ENCODE results near the gene VASN.
A peak's percentile ranks its signal among the peaks of the same experiment; 100 is the strongest.

VASN gene

GRCh38 chr16:4354512-4355409 is 16.9 kb upstream of the VASN start:
- DNase-seq (ENCODE audit: low spot score) = no peak

DNA sequence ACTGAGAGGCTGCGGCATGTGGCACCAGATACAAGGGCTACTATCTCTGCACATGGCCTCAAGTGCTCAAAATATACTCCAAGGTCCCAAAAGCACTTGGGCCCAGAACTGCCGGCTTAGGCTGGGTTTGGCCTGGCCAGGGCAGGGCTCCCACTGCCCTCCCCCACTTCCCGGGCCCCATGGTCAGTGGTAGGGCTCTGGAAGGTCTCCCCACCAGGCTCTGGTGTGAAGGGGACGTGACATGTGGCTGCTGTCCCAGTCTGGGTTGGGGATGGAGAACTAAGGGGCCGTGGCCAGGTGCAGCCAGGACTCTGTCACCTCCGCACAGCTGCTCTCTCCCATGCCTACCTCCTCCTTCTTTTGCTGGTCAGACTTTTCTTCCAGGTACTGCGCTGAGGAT is 14.8 kb upstream of the VASN start:
- DNase-seq (ENCODE audit: low spot score) = no peak

DNA sequence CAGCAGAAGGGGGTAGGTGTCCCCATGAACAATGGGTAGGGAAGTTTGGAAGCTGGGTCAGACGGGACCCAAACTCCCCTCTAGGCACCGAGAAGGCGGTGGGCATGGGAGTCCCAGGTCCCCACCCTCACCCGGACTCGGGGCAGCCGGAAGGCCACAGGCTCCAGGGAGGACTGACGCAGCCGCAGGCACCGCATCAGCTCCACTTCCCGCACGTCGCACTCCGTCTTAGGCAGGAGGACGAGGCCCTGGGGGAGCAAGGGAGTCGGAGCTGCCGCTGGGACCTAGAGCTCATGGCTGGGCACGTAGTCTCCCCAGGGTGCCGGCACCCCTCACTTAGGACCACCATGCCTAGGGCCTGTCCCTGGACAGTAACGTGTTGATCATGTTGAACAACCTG is 13.4 kb upstream of the VASN start:
- no peak for DNase-seq (ENCODE audit: low spot score)

DNA sequence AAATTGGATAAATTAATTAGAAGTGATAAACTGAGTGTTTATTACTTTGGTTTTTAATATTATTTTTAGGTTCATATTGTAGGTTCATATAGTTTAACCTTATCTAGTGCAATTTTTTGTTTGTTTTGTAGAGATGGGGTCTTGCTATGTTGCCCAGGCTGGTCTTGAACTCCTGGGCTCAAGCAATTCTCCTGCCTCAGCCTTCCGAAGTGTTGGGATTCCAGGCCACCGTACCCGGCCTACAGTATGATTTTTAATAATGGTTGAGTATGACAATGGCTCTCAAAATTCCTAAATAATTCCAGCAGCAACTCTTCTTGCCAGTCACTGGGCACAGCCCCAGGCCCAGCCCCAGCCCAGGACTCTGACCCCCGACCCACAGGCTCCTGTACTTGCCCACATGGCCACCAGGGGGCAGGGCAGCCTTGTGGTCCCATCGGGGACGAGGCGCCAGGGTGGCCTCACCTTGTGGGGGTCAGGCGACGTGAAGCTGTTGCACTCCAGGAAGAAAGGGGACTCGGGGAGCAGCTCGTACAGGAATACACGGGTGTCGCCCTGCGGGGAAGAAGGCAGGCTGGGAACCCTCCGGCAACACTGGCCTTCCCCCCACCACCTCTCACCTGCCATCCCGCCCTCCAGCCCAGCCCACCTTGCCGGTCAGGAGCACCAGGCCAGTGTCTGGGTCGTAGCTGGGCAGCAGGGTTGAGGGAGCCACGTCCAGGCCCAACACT is 12.7 kb upstream of the VASN start:
- DNase-seq (ENCODE audit: low spot score) = peak; percentile 28

DNA sequence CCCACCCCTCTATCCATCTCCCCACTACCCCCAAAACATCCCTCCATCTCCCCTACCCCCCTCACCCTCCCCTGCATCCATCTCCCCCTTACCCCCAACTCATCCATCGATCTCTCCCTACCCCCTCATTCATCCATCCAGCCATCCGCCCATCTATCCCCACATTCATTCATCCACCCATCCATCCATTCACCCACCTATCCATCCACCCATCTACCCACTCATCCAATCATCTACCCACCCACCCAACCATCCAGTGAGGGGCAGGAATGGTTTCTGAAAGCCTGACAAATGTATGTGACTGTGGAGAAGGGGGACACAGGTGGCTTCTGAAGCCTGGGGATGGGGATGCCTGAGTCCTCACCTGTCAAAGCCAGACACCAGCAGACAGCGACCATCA is 11.7 kb upstream of the VASN start:
- no peak for DNase-seq (ENCODE audit: low spot score)

GRCh38 chr16:4360538-4361021 is 11.1 kb upstream of the VASN start:
- peak; percentile 29 for DNase-seq (ENCODE audit: low spot score)

- no peak for DNase-seq (ENCODE audit: low spot score)
Measured at GRCh38 chr16:4361033-4361943, 10.4 kb upstream of the VASN start.

DNA sequence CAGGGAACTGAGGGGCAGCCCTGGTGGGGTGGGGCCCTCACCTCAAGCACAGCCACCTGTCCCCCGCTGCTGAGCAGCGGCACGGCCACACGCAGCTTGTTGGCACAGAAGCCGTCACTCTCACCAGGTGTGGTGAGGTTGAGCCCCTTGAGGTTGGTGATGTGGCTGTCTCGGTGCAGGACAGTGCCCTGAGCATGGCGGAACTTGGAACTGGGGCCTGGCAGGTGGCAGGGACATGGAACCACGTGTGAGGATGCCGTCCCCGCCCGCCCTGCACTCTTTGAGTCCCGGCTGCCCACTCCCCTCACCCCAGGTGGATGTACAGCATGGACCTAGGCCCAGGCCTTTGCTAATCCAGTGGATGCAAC is 9.7 kb upstream of the VASN start:
- DNase-seq (ENCODE audit: low spot score) = no peak

DNA sequence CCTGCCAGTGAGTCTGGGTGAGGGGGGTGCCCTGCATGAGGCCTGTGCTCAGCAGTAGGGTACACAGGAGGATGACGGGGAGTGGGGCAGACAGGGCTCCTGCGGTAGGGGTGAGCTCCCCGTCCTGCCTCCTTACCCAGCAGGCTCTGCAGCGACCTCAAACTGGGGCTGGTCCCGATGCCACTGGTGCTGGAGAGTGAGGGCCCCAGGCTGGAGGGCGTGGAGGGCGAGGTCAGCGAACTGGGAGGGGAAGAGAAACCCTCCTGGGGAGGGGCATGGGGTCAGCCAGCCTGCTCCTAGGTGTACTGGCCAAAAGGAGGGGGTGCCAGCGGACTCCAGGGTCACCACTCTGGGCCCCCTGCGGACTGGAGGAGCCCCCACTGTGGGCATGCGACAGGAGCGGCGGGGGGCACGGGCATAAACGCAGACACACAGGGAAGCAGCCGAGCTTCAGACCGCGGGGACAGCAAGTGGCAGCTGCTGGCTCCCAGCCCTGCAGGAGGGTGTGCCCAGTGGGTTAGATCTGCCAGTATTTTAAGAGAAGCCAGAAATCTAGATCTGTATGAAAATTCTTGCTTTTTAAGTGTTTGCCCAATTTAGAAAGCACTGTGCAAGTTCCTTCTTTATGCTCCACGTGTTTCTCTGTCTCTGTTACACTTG is 9.0 kb upstream of the VASN start:
- no peak for DNase-seq (ENCODE audit: low spot score)

DNA sequence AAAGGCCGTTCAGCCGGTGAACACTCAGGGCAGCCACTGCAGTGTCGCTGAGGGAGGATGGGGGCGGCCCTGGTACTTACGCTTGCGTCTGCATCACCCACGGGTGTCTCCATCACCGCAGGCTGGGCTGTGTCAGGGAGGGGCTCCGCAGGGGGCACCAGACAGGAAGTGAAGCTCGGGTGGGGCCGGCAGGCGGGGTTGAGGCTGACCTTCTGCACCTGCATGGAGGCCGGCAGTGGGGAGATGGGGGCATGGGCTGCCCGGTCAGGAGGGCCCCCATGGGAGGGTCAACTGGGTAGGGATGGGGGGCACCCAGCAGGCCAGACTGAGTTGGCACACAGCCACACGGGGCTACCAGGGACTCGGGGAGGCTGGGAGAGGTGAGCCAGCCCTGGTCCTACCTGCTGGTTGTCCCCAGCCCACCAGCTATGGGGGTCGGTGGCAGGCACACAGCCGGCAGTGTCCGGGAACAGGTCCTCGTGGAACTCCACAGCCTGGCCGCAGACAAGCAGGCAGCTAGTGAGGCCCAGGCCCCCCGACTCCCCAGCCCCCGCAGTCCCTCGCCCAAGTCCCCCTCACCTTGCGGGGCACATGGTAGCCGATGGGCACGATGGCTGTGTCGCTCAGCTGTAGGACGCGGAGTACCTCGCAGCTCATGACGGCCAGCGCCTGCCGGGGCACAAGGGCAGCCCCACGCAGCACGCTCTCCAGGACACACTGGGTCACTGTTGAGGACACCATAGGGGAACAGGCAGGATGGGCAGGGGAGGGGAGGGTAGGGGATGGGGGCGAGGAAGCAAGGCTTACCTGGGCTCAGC is 7.2 kb upstream of the VASN start:
- no peak for DNase-seq (ENCODE audit: low spot score)

DNA sequence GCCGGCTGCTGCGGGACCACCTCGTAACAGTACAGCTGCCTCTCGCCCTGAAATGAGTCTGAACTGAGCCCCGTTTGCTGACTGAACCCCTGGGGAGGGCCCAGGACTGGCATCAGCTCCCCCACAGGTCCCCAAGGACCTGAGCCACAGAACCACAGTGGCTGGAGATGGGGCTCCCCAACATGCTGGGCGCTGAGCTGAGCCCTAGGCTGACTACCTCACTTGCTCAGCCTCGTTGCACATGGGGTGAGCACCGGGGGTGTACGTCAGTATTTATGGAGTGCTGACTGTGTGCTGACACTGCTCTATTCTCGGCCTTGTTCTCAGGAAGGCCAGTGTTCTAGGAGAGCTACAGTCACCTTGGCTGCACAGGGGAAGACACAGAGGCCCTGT is 6.6 kb upstream of the VASN start:
- no peak for DNase-seq (ENCODE audit: low spot score)

DNA sequence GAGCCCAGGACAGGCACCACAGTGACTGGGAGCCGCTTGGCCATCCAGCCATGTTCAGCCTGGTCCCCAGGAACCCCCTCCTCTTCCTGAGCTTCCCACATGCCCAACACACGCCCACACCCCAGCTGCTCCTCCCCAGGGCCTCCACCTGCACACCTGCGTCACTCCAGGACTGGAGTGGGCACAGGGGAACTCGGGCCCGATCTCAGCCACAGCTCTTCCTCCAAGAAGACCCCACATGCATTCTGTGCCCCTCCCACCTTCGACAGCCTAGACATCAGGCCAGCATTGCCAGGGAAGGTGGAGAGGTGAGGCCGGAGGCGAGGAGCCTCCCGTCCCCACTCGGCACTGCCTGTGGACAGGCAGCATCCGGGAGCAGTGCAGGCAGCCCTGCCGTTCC is 6.0 kb upstream of the VASN start:
- no peak for DNase-seq (ENCODE audit: low spot score)

DNA sequence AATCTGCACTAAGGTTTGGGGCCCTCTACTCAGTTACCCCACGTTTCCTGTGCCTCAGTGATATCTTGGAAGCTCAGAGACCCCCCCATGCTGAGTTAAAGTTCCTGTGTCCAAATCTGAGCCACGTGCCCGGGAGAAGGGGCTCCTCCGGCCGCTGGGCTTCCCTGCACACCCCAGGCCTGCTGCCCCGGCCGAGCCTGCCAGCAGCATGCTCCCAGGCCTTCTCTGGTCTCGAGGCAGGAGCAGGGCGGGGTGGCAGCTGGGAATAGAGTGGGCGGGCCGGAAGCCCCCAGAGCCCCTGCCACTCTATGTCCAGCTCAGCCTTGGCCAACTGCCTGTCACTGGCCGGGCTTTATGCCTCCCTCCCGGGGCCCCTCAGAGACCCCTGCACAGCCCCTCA is 5.6 kb upstream of the VASN start:
- DNase-seq (ENCODE audit: low spot score) = no peak

DNA sequence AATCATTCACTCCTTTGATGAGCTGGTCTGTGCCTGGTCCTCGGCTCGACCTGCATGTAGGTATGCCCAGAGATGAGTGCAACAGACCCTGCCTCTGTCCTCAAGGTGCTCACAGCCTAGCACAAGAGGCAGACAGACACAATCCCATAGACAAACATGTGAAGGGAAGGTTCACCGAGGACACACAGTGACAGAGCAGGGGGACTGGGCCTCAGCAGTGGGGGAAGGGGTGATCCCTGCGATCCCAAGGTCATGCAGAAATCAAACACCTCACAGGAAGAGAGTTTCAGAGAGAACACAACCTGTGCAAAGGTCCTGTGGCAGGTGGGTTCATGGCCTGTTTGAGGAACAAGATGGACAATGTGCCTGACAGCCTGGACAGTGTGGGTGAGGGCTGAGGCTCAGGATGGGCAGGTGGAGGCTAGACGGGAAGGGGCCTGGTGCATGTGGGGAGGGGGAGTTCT is 4.2 kb upstream of the VASN start:
- DNase-seq (ENCODE audit: low spot score) = no peak

DNA sequence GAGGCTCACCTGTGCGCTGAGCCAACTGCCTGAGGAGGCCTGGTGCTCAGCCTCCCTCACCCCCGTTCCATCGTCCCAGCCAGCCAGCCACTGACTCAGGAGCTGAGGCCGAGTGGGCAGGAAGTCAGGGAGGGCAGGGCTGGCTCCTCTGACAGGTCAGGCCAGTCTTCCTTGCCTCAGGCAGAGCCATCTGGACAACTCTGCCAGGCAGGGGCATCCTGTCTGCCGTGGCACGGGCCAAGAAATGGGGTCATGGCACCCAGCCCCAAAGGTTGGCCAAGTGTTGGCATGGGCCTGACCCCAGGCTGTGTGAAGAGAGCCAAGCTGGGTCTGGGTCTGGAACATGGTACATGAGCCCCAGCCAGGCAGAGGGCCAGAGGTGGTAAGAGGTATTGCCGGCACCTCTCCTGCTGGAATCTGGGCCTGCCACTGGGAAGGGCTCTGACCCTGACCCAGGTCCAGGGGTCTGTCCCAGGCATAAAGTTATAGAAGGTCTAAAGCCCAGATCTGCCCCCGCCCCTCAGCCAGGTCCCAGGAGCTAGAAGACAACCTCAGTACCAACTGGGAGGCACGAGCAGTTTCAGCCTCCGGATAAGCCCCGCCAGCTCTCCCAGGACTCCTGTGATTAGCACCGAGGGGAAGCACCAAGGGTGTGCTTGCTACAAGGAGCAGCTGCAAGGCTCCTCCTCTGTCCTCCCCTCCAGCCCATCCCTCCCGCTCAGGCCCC is 2.5 kb upstream of the VASN start:
- DNase-seq (ENCODE audit: low spot score) = no peak

GRCh38 chr16:4370151-4370550 is 1.5 kb upstream of the VASN start:
- DNase-seq (ENCODE audit: low spot score) = no peak

DNA sequence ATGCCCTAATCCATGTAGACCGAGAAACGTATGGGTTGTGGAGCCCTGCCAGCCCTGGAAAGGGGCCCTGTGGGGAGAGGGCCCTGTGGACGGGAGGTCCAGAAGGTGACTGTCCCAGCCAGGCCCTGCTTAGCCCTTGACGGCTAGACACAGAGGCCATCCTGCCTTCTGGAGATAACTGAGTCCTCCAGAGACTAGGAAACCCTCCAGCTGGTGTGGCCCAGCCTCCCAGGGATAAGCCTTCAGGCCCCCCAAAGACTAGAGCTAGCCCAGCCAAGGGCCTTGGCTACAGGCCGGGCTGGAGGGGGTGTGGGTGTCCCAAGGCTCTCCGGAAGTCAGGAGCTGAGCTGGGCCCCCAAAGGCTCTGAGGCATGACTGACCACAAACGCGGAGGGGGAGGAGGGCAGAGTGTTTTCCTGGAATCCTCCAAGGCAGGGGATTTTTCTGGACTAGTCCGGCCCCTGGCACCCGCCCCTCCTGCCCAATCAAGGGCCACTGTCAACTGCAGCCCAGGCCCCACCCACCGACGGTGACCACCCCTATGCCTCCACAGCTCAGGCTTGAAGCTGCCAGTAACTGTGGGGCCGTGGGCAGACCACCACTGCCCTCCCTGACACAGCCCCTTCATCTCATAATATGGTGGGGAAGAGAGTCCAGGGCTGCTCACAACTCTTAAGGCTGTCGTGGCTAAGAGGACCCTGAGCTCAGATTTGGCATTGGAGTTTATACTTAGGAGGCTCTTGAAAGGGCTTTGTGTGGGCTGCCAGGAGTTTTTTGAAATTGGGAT is 885 bp upstream of the VASN start:
- no peak for DNase-seq (ENCODE audit: low spot score)

DNA sequence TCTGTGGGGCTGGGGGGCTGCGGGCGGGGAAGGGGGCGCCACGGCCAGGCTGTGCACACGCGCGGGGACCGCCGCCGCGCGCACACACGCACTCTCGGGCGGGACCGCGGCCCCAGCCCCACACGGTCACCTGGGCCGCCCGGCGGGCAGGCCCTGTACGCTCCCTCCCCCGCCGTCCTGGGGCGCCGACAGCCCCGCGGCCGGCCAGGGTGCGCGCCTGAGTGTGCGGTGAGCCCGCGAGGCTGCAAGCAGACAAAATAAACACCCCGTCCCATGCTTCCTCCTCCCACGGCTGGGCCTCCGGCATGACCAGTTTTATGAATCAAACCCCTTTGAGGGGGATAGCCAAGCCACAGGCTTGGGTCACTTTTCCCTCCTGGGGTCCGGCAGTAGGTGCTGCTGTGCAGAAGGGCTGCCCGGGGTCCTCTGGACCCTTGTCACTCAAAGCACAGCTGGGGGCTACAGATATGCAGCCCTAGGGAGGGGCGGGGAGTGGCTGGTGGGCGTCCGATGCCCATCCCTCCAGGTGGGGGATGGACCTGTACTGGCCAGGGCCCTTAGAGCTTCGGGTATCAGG is 441 bp downstream of the VASN start:
- DNase-seq (ENCODE audit: low spot score) = no peak
